Uterus (tissue), 4 donors: Measurements from ENCODE around the gene TOX2. TPM values are rescaled to one million over a fixed set of nuclear protein-coding genes. Genes with fewer than 3 reads are reported as not detected.

Experiments used
- DNase-seq, 2 donors: peaks; one replicate each; pipeline ENCODE4 v3.0.0-alpha.2; 2019 to 2020
- H3K27ac ChIP-seq, 2 donors: fragments of 200-600 bp; sonication (generic); 1 replicate in 1 of 2; 2 replicates in 1 of 2; pipeline ENCODE4 v1.5.1; 2016 to 2018
- H3K27me3 ChIP-seq, 2 donors: fragments of 200-600 bp; sonication (generic); one replicate each; pipeline ENCODE4 v1.5.1; 2018 to 2019; ENCODE audit warnings: control low read depth in 1 of 2
- H3K36me3 ChIP-seq, 2 donors: fragments of 200-600 bp; sonication (generic); one replicate each; pipeline ENCODE4 v1.5.1; 2019; ENCODE audit warnings: control low read depth in 1 of 2
- H3K4me1 ChIP-seq, 2 donors: fragments of 200-600 bp; sonication (generic); one replicate each; pipeline ENCODE4 v1.5.1; 2018 to 2019; ENCODE audit warnings: control low read depth in 1 of 2
- H3K4me3 ChIP-seq, 2 donors: fragments of 200-600 bp; sonication (generic); 1 replicate in 1 of 2; 2 replicates in 1 of 2; pipeline ENCODE4 v1.5.1; 2018 to 2019; ENCODE audit warnings: mild to moderate bottlenecking in 1 of 2
- H3K9me3 ChIP-seq, 2 donors: fragments of 200-600 bp; sonication (generic); one replicate each; pipeline ENCODE4 v1.5.1; 2019; ENCODE audit warnings: control low read depth in 1 of 2
- CTCF ChIP-seq, 4 experiments: fragments of 200-600 bp in 2 of 4; fragments of 450-650 bp in 2 of 4; sonication (generic) in 2 of 4; IDR thresholded peaks; one replicate each; pipeline ENCODE4 v1.5.1; 2016 to 2019; ENCODE audit warnings: antibody characterized with exemption in 4 of 4, mild to moderate bottlenecking in 2 of 4, moderate library complexity in 1 of 4
- POLR2A ChIP-seq, 2 donors: fragments of 450-650 bp; IDR thresholded peaks; one replicate each; pipeline ENCODE4 v1.6.1; 2016; ENCODE audit warnings: antibody characterized with exemption in 2 of 2, mild to moderate bottlenecking in 1 of 2, moderate library complexity in 1 of 2
- intact Hi-C: fragments of 100-400 bp; cut with DNase I; formaldehyde crosslinking; loops from one replicate; pipeline ENCODE4 v1.15.1; 2023; ENCODE audit warnings: low total_unique reads
- total RNA-seq, 4 donors: library from RNA; depleted of rRNA in 3 of 4; stranded (reverse); fragments of >200 nt in 3 of 4; gene quantifications; one replicate each; pipeline versions ENCODE4 v1.1.0 to v1.2.4, GENCODE V29; 2014 to 2023
- donor health status: DM: yes; HTN: yes; CAD: no.

The TOX2 gene
- total RNA-seq, 4 donors from 2014 or later, result 0.26 to 4.8 (median 0.28) TPM; not detected in 1

GRCh38 chr20:43987018-43987417 is 72.4 kb downstream of the TOX2 start:
- no peak for DNase-seq
- TF ChIP-seq CTCF (IDR thresholded peaks at IDR 0.05) (no peak), POLR2A (IDR thresholded peaks at IDR 0.05) (no peak)
- Histone ChIP-seq H3K9me3 (no peaks in the 10 kb centered on the region), H3K27me3 (no peaks in the 10 kb centered on the region), H3K36me3 (no peaks in the 10 kb centered on the region), H3K27ac (no peak overlapping the region), H3K4me1 (no peaks in the 10 kb centered on the region), H3K4me3 (no peak overlapping the region)
- intact Hi-C loops, result no loop called here

DNA sequence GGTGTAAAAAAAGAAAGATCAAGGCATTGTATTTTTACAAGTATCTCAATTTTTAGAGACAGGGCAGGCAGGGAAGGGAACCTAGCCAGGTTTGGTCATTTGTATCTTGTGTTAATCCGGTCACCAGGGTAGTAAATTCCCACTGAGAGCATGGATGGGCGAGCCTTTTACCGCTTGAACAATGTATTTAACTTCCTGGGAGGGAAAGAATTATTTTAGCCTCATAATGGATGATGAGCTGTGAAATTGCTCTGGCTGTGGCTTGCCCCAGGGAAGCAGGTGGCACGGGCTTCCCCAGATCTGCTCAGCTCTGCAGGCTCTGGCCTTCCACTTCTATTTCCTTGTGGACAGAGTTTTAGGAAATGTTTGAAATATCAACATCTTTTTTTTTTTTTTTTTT is 72.9 kb downstream of the TOX2 start:
- TF ChIP-seq POLR2A (IDR thresholded peaks at IDR 0.05) (no peak), CTCF (IDR thresholded peaks at IDR 0.05) (no peak)
- no peaks in the 10 kb centered on the region for H3K27me3 ChIP-seq
- no peaks in the 10 kb centered on the region for H3K4me1 ChIP-seq
- H3K36me3 ChIP-seq, result no peaks in the 10 kb centered on the region
- no peak overlapping the region for H3K27ac ChIP-seq
- H3K9me3 ChIP-seq, result no peaks in the 10 kb centered on the region
- DNase-seq, result no peak
- intact Hi-C loops, result no loop called here
- no peak overlapping the region for H3K4me3 ChIP-seq

GRCh38 chr20:43988451-43988850 is 73.8 kb downstream of the TOX2 start:
- Histone ChIP-seq H3K9me3 (no peaks in the 10 kb centered on the region), H3K36me3 (no peaks in the 10 kb centered on the region), H3K4me1 (no peaks in the 10 kb centered on the region), H3K27me3 (no peaks in the 10 kb centered on the region), H3K4me3 (no peak overlapping the region), H3K27ac (no peak overlapping the region)
- intact Hi-C loops, result no loop called here
- DNase-seq, result no peak
- TF ChIP-seq CTCF (IDR thresholded peaks at IDR 0.05), result no peak

- no peaks in the 10 kb centered on the region for H3K36me3 ChIP-seq
- DNase-seq, result no peak
- intact Hi-C loops, result no loop called here
- H3K27me3 ChIP-seq, result no peaks in the 10 kb centered on the region
- no peak overlapping the region for H3K27ac ChIP-seq
- no peak overlapping the region for H3K4me3 ChIP-seq
- no peaks in the 10 kb centered on the region for H3K9me3 ChIP-seq
- TF ChIP-seq CTCF (IDR thresholded peaks at IDR 0.05) (no peak), POLR2A (IDR thresholded peaks at IDR 0.05) (no peak)
- no peaks in the 10 kb centered on the region for H3K4me1 ChIP-seq
Observed at GRCh38 chr20:43988867-43989266, 74.2 kb downstream of the TOX2 start.

DNA sequence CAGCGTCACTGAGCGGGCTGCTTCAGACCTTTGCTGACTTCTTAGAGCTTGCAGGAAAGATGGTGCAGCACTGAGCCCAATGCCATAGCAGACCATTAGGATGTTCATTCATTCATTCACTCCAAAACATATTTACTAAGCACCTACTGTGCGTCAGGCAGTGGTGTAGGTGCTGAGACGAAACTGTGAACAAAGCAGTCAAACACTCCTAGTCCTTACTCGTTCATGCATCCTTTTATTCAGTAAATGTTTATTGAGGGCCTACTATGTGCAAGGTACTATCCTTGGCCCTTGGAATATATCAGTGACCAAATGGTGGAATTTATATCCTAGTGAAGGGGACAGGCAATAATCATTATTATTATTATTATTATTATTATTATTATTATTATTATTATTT is 76.6 kb downstream of the TOX2 start:
- Histone ChIP-seq H3K9me3 (no peaks in the 10 kb centered on the region), H3K27me3 (no peaks in the 10 kb centered on the region)
- intact Hi-C loops, result no loop called here

More for the DNA sequence above, 76.6 kb downstream of the TOX2 start:
- no peaks in the 10 kb centered on the region for H3K4me1 ChIP-seq
- no peak overlapping the region for H3K27ac ChIP-seq
- no peaks in the 10 kb centered on the region for H3K36me3 ChIP-seq
- no peak for DNase-seq
- no peak for TF ChIP-seq POLR2A (IDR thresholded peaks at IDR 0.05)
- TF ChIP-seq CTCF (IDR thresholded peaks at IDR 0.05), result no peak
- no peak overlapping the region for H3K4me3 ChIP-seq
